Neuron (in vitro differentiated cells): ENCODE results near the gene GAB2.
"Not testable (repeated sequence)": the region's sequence is repeated elsewhere in the genome, so short reads cannot be mapped to it uniquely, and the experiment has no call there.

Source experiments
- H2AFZ ChIP-seq: one replicate; pipeline ENCODE4 v1.6.1; 2013; ENCODE audit warnings: low read depth, mild to moderate bottlenecking, inconsistent platforms, low read length, moderate library complexity
- H3K27me3 ChIP-seq: one replicate; pipeline ENCODE4 v1.6.1; 2013; ENCODE audit warnings: low read length; ENCODE audit not compliant: insufficient read depth
- H3K36me3 ChIP-seq: one replicate; pipeline ENCODE4 v1.6.1; 2013; ENCODE audit warnings: low read length; ENCODE audit not compliant: insufficient read depth
- H3K4me1 ChIP-seq: one replicate; pipeline ENCODE4 v1.6.1; 2013; ENCODE audit warnings: low read length; ENCODE audit not compliant: insufficient read depth
- H3K4me3 ChIP-seq: 2 replicates; pipeline ENCODE4 v1.5.1; 2013; ENCODE audit warnings: mild to moderate bottlenecking, low read length, moderate library complexity
- H3K9me3 ChIP-seq: one replicate; pipeline ENCODE4 v1.6.1; 2013; ENCODE audit warnings: low read length

Gene GAB2

GRCh38 chr11:78272625-78273269 is 144.9 kb downstream of the GAB2 start:
- H2AFZ ChIP-seq, H3K4me3 ChIP-seq, H3K36me3 ChIP-seq, H3K27me3 ChIP-seq: not testable (repeated sequence)
- Histone ChIP-seq H3K9me3 (peaks cover 14% of the 10 kb centered on the region), H3K4me1 (peaks cover 18% of the 10 kb centered on the region)

- peaks cover 14% of the 10 kb centered on the region for H3K9me3 ChIP-seq
- H2AFZ ChIP-seq, H3K27me3 ChIP-seq, H3K36me3 ChIP-seq, H3K4me3 ChIP-seq: not testable (repeated sequence)
- H3K4me1 ChIP-seq: peaks cover 11% of the 10 kb centered on the region
Observed at GRCh38 chr11:78271801-78272200, 145.8 kb downstream of the GAB2 start.

- Histone ChIP-seq H3K36me3 (peaks cover 3% of the 10 kb centered on the region), H3K4me1 (peaks cover 11% of the 10 kb centered on the region), H2AFZ (no peak overlapping the region), H3K9me3 (peaks cover 14% of the 10 kb centered on the region), H3K4me3 (no peak overlapping the region), H3K27me3 (no peaks in the 10 kb centered on the region)
Observed at GRCh38 chr11:78270971-78271370, 146.6 kb downstream of the GAB2 start.

DNA sequence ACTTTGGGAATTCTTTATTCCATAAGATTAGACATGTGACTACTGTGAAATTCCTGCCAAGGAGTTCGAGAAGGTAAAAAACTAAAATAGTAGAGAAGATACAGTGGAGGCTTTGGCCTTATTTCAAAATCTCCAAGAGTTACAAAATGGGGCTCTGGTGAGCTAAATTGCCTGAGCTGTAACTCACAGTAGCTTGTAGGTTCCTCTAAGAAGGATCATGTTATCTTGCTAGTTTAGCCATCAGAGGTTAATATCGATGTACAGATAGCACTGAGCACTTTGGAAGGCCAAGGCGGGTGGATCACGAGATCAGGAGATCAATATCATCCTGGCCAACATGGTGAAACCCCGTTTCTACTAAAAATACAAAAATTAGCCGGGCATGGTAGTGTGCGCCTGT is 147.8 kb downstream of the GAB2 start:
- peaks cover 11% of the 10 kb centered on the region for H3K4me1 ChIP-seq
- H2AFZ ChIP-seq: no peak overlapping the region
- no peak overlapping the region for H3K4me3 ChIP-seq
- peaks cover 14% of the 10 kb centered on the region for H3K9me3 ChIP-seq
- no peaks in the 10 kb centered on the region for H3K27me3 ChIP-seq
- H3K36me3 ChIP-seq: peaks cover 3% of the 10 kb centered on the region

GRCh38 chr11:78268591-78269410 is 148.8 kb downstream of the GAB2 start:
- H3K27me3 ChIP-seq: no peaks in the 10 kb centered on the region
- no peak overlapping the region for H3K4me3 ChIP-seq
- H3K4me1 ChIP-seq: peaks cover 11% of the 10 kb centered on the region
- peaks cover 11% of the 10 kb centered on the region for H3K9me3 ChIP-seq
- peaks cover 3% of the 10 kb centered on the region for H3K36me3 ChIP-seq
- H2AFZ ChIP-seq: no peak overlapping the region

DNA sequence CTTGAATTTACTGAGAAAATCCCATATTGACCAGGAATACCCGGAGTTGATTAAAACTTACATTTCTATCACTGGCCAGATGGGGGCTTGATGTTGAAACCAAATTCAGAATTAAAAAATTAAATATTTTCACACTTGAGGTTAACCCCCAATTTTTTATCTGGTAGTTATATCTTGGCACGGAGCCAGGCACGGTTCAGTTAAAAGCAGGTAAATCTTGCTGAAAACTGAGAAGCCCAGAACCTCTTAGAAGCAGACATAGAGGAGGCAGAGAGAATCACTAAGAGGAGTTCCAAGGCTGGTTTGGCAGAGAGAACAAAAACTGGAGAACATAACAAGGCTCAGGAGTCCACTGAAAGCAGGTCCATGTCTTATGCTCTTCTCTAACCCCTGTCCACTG is 151.2 kb downstream of the GAB2 start:
- Histone ChIP-seq H3K4me1 (peaks cover 10% of the 10 kb centered on the region), H3K4me3 (no peak overlapping the region), H3K27me3 (no peaks in the 10 kb centered on the region), H3K36me3 (no peaks in the 10 kb centered on the region), H3K9me3 (no peaks in the 10 kb centered on the region), H2AFZ (no peak overlapping the region)

- H3K4me1 ChIP-seq: peaks cover 1% of the 10 kb centered on the region
- no peaks in the 10 kb centered on the region for H3K27me3 ChIP-seq
- H3K9me3 ChIP-seq: no peaks in the 10 kb centered on the region
- no peak overlapping the region for H2AFZ ChIP-seq
- no peaks in the 10 kb centered on the region for H3K36me3 ChIP-seq
- H3K4me3 ChIP-seq: no peak overlapping the region
Observed at GRCh38 chr11:78265326-78265725, 152.3 kb downstream of the GAB2 start.

DNA sequence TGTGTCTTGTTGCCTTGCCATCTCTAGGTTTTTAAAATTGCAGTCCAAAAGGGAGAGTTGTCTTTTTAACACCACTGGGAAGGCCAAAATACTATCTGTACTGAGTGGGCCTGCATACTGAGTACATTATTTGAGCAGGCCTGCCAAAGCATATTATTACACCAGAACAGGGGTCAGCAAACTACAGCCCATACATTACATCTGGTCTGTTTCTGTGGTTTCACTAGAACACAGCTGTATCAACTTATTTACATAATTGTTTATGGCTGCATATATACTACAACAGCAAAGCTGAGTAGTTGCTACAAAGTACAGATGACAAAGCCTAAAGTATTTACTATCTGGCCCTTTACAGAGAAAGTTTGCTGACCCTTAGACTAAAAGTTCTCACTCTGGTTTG is 154.9 kb downstream of the GAB2 start:
- Histone ChIP-seq H2AFZ (no peak overlapping the region), H3K36me3 (no peaks in the 10 kb centered on the region), H3K4me1 (no peaks in the 10 kb centered on the region), H3K27me3 (no peaks in the 10 kb centered on the region), H3K9me3 (no peaks in the 10 kb centered on the region), H3K4me3 (no peak overlapping the region)

DNA sequence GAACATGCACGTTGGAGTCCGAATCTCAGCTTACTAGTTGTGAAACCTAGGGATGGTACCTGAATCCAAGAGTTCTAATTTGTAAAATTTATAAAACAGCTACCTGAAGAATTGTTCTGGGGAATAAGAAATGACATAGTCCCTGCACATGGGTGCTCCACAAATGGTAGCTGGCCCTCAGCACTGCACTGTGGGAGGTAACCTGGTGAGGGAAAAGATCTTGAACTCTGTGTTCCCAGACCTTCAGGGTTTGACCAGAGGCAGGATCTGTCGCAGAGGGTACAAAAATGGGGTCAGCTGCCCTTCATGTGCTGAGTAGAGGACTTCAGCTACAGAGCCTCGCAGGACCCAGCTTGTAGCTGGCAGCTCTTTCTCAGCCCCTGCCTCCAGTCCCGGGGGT is 155.4 kb downstream of the GAB2 start:
- Histone ChIP-seq H3K4me1 (no peaks in the 10 kb centered on the region), H3K36me3 (no peaks in the 10 kb centered on the region)

GRCh38 chr11:78261828-78262227 is 155.8 kb downstream of the GAB2 start:
- no peaks in the 10 kb centered on the region for H3K27me3 ChIP-seq
- H3K4me1 ChIP-seq: no peaks in the 10 kb centered on the region
- no peak overlapping the region for H2AFZ ChIP-seq
- H3K9me3 ChIP-seq: no peaks in the 10 kb centered on the region
- H3K4me3 ChIP-seq: no peak overlapping the region
- no peaks in the 10 kb centered on the region for H3K36me3 ChIP-seq

More for the DNA sequence above, 155.4 kb downstream of the GAB2 start:
- no peaks in the 10 kb centered on the region for H3K27me3 ChIP-seq
- H3K4me3 ChIP-seq: no peak overlapping the region
- no peaks in the 10 kb centered on the region for H3K9me3 ChIP-seq
- no peak overlapping the region for H2AFZ ChIP-seq

GRCh38 chr11:78261367-78261766 is 156.3 kb downstream of the GAB2 start:
- Histone ChIP-seq H2AFZ (no peak overlapping the region), H3K9me3 (no peaks in the 10 kb centered on the region), H3K4me1 (no peaks in the 10 kb centered on the region), H3K36me3 (no peaks in the 10 kb centered on the region), H3K4me3 (no peak overlapping the region), H3K27me3 (no peaks in the 10 kb centered on the region)

- no peak overlapping the region for H3K4me3 ChIP-seq
- no peaks in the 10 kb centered on the region for H3K9me3 ChIP-seq
- no peak overlapping the region for H2AFZ ChIP-seq
- H3K36me3 ChIP-seq: no peaks in the 10 kb centered on the region
- H3K4me1 ChIP-seq: no peaks in the 10 kb centered on the region
- no peaks in the 10 kb centered on the region for H3K27me3 ChIP-seq
Observed at GRCh38 chr11:78259777-78260487, 157.7 kb downstream of the GAB2 start.

- no peaks in the 10 kb centered on the region for H3K9me3 ChIP-seq
- peaks cover 7% of the 10 kb centered on the region for H3K4me1 ChIP-seq
- H3K27me3 ChIP-seq: no peaks in the 10 kb centered on the region
- no peaks in the 10 kb centered on the region for H3K36me3 ChIP-seq
- no peak overlapping the region for H2AFZ ChIP-seq
- H3K4me3 ChIP-seq: no peak overlapping the region
Observed at GRCh38 chr11:78257654-78258053, 160.0 kb downstream of the GAB2 start.
